GM21447 (cell line): ENCODE measurements around the gene NAT10.
"Not testable (repeated sequence)": the region's sequence is repeated elsewhere in the genome, so short reads cannot be mapped to it uniquely, and the experiment has no call there.

Experiments
- ATAC-seq: cut with Tn5 transposase; IDR thresholded peaks from one replicate; pipeline ENCODE4 v1.9.1; 2021; ENCODE audit not compliant: unreplicated experiment

The NAT10 gene

GRCh38 chr11:34105079-34105956 lies at the start of gene NAT10:
Gene NAT10 (plus strand): TSS chr11:34105629. CDS start chr11:34108226, 2,597 bp downstream.
- peak; percentile 90 for ATAC-seq

- no peak for ATAC-seq
These were observed 48.8 kb upstream of the NAT10 start for GRCh38 chr11:34056672-34057071.

GRCh38 chr11:34063061-34063795 lies 42.2 kb upstream of the NAT10 start:
- no peak for ATAC-seq

GRCh38 chr11:34064291-34064690 lies 41.1 kb upstream of the NAT10 start:
- ATAC-seq = no peak

DNA sequence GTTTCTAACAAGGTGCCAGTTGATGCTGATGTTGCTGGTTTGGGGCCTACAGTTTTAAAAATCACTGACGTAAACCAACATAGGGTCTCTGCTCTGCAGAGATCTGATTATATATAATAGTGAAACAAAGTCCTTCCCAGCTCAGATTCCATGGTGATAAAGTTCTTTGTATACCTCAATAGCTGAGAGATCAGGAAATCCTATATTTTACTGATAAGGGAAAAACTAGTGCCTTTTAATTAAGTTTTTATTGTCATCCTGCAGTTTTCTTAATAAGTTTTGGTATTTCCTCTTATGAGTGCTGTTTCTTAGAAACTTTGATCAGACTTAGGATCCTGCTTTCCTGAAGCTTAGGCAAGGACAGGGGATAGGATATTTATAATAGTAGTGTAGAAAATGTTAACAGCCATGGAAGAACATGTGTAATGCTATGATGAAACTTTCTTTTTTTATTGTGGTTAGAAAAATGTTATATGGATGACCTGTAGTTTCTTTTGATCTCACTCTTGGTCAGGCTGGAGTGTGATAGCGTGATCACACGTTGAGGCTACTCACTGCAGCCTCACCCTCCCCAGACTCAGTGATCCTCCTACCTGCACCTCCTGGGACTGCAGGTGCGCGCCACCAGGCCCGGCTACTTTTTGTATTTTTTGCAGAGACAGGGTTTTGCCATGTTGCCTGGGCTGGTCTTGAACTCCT lies 39.8 kb upstream of the NAT10 start:
- ATAC-seq = no peak

- ATAC-seq = not testable (repeated sequence)
These were observed 38.7 kb upstream of the NAT10 start for GRCh38 chr11:34066766-34067165.

DNA sequence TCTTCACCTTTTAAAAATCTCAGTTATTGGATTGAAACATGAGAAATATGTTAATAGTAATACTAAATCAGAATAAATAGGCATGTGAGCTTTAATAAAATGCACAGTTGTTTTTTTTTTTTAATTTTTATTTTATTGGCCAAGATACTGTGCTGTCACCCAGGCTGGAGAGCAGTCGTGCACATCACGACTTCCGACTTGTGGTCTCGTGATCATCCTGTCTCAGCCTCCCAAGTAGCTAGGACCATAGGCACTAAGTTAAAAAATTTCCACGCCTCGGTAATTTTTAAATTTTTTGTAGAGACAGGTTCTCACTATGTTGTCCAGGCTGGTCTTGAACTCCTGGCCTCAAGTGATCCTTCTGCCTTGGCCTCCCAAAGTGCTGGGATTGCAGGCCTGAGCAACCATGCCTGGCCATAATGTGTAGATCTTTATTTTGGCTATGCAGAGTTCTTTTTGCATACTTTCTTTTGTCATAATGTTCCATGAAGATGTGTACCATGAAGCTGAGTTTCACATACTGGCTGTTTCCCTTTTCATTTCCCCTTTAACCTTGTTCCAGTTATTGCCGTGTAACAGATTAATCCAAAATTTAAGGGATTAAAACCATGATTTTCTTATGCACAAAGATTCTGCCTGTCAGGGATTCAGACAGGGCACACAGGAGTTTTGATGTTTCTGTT lies 37.9 kb upstream of the NAT10 start:
- ATAC-seq = peak; percentile 45

DNA sequence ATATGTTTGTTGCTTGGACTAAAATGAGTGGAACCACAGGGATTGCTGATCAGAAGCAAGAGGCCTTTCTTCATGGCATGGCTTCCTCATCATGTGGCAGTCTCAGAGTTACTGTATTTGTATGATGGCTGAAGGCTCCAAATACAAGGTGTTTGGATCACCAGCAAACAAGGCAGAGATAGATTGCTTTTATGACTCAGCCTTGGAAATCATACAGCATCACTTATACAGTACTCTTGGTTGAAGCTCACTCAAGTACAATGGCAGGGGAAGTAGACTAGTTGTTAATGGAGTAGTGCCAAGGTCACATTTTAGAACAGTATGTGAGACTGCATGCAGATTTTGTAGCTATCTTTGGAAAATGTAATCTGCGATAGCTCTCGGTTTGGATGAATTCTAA lies 37.3 kb upstream of the NAT10 start:
- ATAC-seq = peak; percentile 40

DNA sequence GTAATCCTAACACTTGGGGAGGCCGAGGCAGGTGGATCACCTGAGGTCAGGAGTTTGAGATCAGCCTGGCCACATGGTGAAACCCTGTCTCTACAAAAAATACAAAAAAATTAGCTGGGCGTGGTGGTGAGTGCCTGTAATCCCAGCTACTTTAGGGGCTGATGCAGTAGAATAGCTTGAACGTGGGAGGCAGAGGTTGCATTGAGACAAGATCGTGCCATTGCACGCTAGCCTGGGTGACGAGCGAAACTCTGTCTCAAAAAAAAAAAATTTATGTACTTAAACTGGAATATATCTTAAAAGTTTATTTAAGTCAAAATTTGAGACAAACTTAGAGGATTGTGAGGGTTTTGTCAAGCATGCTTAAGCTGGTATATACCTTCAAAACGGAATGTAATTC lies 34.1 kb upstream of the NAT10 start:
- ATAC-seq = not testable (repeated sequence)

- ATAC-seq = no peak
These were observed 33.4 kb upstream of the NAT10 start for GRCh38 chr11:34072041-34072440.

GRCh38 chr11:34072832-34073231 lies 32.6 kb upstream of the NAT10 start:
- ATAC-seq = no peak

DNA sequence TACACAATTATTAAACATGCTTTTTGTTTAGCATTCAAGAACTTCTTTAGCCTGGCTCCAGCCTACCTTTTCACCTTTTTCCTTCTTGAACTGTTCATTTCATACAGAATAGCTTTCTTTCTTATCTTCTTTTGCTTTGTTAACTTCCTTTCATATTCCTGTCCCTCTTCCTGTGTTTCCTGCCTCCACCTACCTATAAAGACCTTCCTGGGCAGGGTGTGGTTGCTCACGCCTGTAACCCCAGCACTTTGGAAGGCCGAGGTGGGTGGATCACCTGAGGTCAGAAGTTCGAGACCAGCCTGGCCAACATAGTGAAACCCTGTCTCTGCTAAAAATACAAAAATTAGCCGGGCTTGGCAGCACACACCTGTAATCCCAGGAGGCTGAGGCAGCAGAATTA lies 31.0 kb upstream of the NAT10 start:
- no peak for ATAC-seq

- no peak for ATAC-seq
These were observed 30.1 kb upstream of the NAT10 start for GRCh38 chr11:34075178-34075820.

DNA sequence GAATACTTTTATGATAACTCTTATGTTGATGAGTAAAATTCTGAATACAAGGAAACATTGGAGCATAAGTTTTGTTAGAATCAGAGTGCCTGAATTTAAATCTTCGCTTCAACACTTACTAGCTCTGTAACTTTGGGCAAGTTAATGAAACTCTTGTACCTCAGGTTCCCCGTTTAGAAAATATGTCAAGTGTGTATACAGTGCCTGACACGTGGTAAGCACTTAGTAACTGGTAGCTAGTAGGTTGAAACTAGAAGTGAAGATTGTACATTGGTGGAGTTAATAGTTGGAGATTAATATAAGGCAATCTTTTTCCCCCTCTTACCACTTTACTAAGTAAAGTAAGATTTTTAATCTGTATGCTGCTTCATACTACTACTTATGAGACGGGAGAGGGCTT lies 24.8 kb upstream of the NAT10 start:
- ATAC-seq = no peak

GRCh38 chr11:34084637-34085036 lies 20.8 kb upstream of the NAT10 start:
- ATAC-seq = no peak

DNA sequence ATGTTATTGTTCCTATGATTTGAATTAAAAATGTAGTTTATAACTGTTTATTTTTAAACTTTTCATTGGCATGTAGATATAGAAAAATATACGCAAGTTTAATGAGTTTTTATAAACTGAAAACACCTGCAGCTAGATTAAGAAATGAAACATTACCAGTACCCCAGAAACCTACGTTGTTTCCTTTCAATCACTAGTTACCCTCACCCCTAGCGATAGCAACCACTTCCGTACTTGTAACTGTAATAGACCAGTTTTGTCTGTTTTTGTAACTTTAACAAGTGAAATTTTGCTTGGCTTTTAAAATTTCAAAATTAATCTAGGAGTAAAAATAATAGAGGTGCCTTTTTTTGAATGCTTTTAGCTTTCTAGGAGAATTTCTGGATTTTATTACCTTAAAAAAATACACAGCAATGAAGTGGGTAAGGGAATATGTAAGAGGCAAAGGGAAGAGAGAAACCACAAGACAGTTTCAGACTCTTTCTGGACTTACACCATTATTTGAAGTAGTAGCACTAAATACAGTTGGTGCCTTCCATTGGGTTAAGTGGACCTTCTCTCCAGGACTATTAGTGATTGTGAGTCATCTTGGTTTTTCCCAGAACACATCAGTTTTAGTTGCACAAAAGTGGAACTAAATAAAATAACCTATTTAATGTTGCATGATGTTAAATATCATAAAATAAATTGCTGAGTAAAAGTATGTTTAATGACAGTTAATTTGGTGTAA lies 18.7 kb upstream of the NAT10 start:
- peak; percentile 73 for ATAC-seq

DNA sequence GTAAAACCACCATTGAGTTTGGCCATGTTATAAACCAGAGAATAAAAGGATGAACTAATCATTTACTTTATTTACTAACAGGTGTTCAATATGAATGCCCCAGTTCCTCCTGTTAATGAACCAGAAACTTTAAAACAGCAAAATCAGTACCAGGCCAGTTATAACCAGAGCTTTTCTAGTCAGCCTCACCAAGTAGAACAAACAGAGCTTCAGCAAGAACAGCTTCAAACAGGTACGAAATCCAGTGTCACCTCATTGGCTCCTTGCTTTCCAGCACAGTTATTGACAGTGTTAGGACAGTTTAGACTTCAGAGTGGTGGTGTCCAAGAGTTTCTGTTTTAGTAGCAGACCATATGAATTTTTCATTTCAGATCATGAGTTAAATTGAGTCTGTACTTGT lies 13.6 kb upstream of the NAT10 start:
- ATAC-seq = no peak

- not testable (repeated sequence) for ATAC-seq
These were observed 10.5 kb upstream of the NAT10 start for GRCh38 chr11:34094900-34095299.

DNA sequence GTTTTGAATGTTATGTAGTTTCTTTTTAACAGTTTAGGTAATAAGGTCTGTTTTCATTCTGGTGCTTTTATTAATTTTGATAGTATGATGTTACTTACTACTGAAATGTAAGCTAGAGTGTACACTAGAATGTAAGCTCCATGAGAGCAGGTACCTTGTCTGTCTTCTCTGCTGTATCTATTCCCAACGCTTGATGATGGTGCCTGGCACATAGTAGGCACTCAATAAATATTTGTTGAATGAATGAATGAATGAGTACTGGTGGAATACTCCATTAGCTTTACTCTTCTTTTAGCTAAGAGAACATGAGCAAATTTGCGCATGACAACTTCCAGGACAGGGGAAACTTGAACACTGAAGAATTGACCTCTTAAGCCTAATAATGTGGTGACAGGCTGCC lies 6.6 kb upstream of the NAT10 start:
- no peak for ATAC-seq

GRCh38 chr11:34104680-34105078 lies 750 bp upstream of the NAT10 start:
- ATAC-seq = no peak
